ENCODE data around the gene TM7SF2.
"Not testable (repeated sequence)": the region's sequence is repeated elsewhere in the genome, so short reads cannot be mapped to it uniquely, and the experiment has no call there.

TM7SF2 gene

GRCh38 chr11:65131417-65131776 lies 19.7 kb downstream of the TM7SF2 start:
- no peak for DNase-seq

- no peak for DNase-seq
Observed at GRCh38 chr11:65131895-65132237, 20.2 kb downstream of the TM7SF2 start.

- DNase-seq: no peak
Observed at GRCh38 chr11:65132238-65132987, 20.7 kb downstream of the TM7SF2 start.

GRCh38 chr11:65132988-65133700 lies 21.5 kb downstream of the TM7SF2 start:
- peak; percentile 12 for DNase-seq

GRCh38 chr11:65133724-65134123 lies 22.1 kb downstream of the TM7SF2 start:
- no peak for DNase-seq

GRCh38 chr11:65134240-65134951 lies 22.7 kb downstream of the TM7SF2 start, which contains the start of gene SYVN1:
Gene SYVN1 (minus strand): TSS chr11:65134519. CDS start chr11:65133601, 918 bp downstream.
- peak; percentile 75 for DNase-seq

GRCh38 chr11:65134952-65135632 lies 23.4 kb downstream of the TM7SF2 start:
- peak; percentile 98 for DNase-seq

GRCh38 chr11:65135633-65136145 lies 24.0 kb downstream of the TM7SF2 start:
- DNase-seq: no peak

GRCh38 chr11:65136515-65137096 lies 24.9 kb downstream of the TM7SF2 start:
- no peak for DNase-seq

GRCh38 chr11:65141896-65142494 lies 30.3 kb downstream of the TM7SF2 start:
- no peak for DNase-seq

GRCh38 chr11:65147352-65148075 lies 35.8 kb downstream of the TM7SF2 start:
- DNase-seq: no peak

GRCh38 chr11:65148657-65149056 lies 37.0 kb downstream of the TM7SF2 start:
- DNase-seq: no peak

GRCh38 chr11:65150131-65150508 lies 38.4 kb downstream of the TM7SF2 start:
- DNase-seq: not testable (repeated sequence)

GRCh38 chr11:65150509-65151299 lies 39.0 kb downstream of the TM7SF2 start:
- DNase-seq: peak; percentile 80

- DNase-seq: no peak
Observed at GRCh38 chr11:65151331-65151899, 39.7 kb downstream of the TM7SF2 start.

- no peak for DNase-seq
Observed at GRCh38 chr11:65152122-65152521, 40.5 kb downstream of the TM7SF2 start.

GRCh38 chr11:65156256-65156655 lies 44.6 kb downstream of the TM7SF2 start:
- DNase-seq: no peak

GRCh38 chr11:65156926-65157325 lies 45.3 kb downstream of the TM7SF2 start:
- no peak for DNase-seq

GRCh38 chr11:65157336-65157735 lies 45.7 kb downstream of the TM7SF2 start:
- no peak for DNase-seq

GRCh38 chr11:65159012-65159411 lies 47.3 kb downstream of the TM7SF2 start:
- DNase-seq: no peak

All from DMS79 (cell line).